Sigmoid colon (tissue), 3 donors: ENCODE results near the gene GPR39.

ENCODE experiments used
- CTCF ChIP-seq, 4 experiments: fragments of 450-650 bp in 3 of 4; fragments of 200-600 bp in 1 of 4; IDR thresholded peaks; one replicate each; pipeline ENCODE4 v1.5.1; 2016 to 2019; ENCODE audit warnings: antibody characterized with exemption in 4 of 4, mild to moderate bottlenecking in 3 of 4, moderate library complexity in 2 of 4
- POLR2A ChIP-seq, 2 donors: fragments of 450-650 bp; IDR thresholded peaks; one replicate each; pipeline ENCODE4 v1.6.1; 2016; ENCODE audit warnings: antibody characterized with exemption in 2 of 2, mild to moderate bottlenecking in 2 of 2, moderate library complexity in 2 of 2

DNA sequence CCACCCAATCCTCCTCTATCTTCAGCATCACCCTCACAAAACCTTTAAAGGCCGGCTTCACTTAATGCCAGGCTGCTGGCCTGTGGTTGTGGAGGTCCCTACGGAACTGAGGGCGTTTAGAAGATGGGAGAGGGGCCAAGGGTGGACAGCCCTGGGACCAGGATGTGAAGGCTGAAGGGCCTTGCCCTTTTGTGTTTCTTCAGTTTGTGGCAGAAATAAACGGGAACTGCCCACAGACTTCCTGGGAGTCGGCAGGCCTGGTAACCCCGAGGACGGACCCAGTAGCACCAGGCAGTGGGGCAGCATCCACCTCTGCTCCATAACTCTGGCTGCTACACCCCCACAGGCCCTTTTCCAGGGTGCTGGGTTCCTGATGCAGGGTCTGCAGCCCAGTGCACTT lies 202.1 kb downstream of the GPR39 start:
- no peak for TF ChIP-seq POLR2A (IDR thresholded peaks at IDR 0.05)
- no peak for TF ChIP-seq CTCF (IDR thresholded peaks at IDR 0.05)
